B cell (primary cell): ENCODE data around the gene FYN. TPM values are rescaled to one million over a fixed set of nuclear protein-coding genes. Genes with fewer than 3 reads are reported as not detected.

Experiments used
- ATAC-seq: fragments of 200-7000 bp; cut with Tn5 transposase; one replicate; pipeline ENCODE4 v1.10.0; 2021; ENCODE audit warnings: low read depth, mild to moderate bottlenecking, moderate number of reproducible peaks, moderate library complexity
- CTCF ChIA-PET: fragments of 350-600 bp; sonication (Branson Sonifier 250); formaldehyde crosslinking; loops from one replicate; lab custom pipeline; 2021; ENCODE audit warnings: antibody characterized with exemption, inconsistent platforms; lab: Charles Lee
- POLR2A ChIA-PET: fragments of 350-600 bp; sonication (Branson Sonifier 250); formaldehyde crosslinking; loops from one replicate; lab custom pipeline; 2021; ENCODE audit warnings: antibody characterized with exemption; lab: Charles Lee
- DNase-seq: peaks from one replicate; pipeline ENCODE4 v3.0.0; 2013
- H2AFZ ChIP-seq: 2 replicates; pipeline ENCODE4 v1.6.1; 2012; ENCODE audit warnings: mild to moderate bottlenecking, low read depth, low read length; ENCODE audit not compliant: insufficient read depth, poor library complexity, severe bottlenecking
- H3K27ac ChIP-seq, 2 donors: 1 replicate in 1 of 2; 2 replicates in 1 of 2; pipeline ENCODE4 v1.5.1; 2012 to 2013; ENCODE audit warnings: low read length in 2 of 2, mild to moderate bottlenecking in 2 of 2, moderate library complexity in 1 of 2
- H3K27me3 ChIP-seq, 4 experiments: fragments of 200-600 bp in 1 of 4; sonication (generic) in 1 of 4; replicated peaks in 1 of 4; 1 replicate in 2 of 4; 2 replicates in 2 of 4; pipeline versions ENCODE4 v1.6.1 to v1.7.0; 2013 to 2016; ENCODE audit warnings: low read length in 3 of 4, mild to moderate bottlenecking in 2 of 4, mixed read lengths in 1 of 4, moderate library complexity in 1 of 4; ENCODE audit not compliant: insufficient read depth in 4 of 4, control insufficient read depth in 3 of 4; ENCODE audit errors: control extremely low read depth in 1 of 4
- H3K36me3 ChIP-seq, 2 experiments: replicated peaks in 1 of 2; 1 replicate in 1 of 2; 2 replicates in 1 of 2; pipeline versions ENCODE4 v1.6.1 to v1.7.1; 2013; ENCODE audit warnings: low read length in 1 of 2; ENCODE audit not compliant: insufficient read depth in 2 of 2, control insufficient read depth in 1 of 2; ENCODE audit errors: control extremely low read depth in 1 of 2, extremely low read depth in 1 of 2
- H3K4me1 ChIP-seq, 2 donors: fragments of 200-600 bp in 1 of 2; sonication (generic) in 1 of 2; 1 replicate in 1 of 2; 2 replicates in 1 of 2; pipeline versions ENCODE4 v1.5.1 to v1.6.1; 2013 to 2017; ENCODE audit warnings: low read length in 2 of 2; ENCODE audit not compliant: control insufficient read depth in 2 of 2, insufficient read depth in 2 of 2
- H3K4me2 ChIP-seq: replicated peaks from 2 replicates; pipeline ENCODE3; 2012; ENCODE audit warnings: mild to moderate bottlenecking, low read depth, low read length; ENCODE audit not compliant: poor library complexity, severe bottlenecking
- H3K4me3 ChIP-seq, 5 experiments: fragments of 200-600 bp in 1 of 5; sonication (generic) in 1 of 5; 1 replicate in 3 of 5; 2 replicates in 2 of 5; pipeline versions ENCODE4 v1.5.1 to v1.7.0; 2011 to 2016; ENCODE audit warnings: low read length in 4 of 5, mild to moderate bottlenecking in 4 of 5, low read depth in 2 of 5, control low read depth in 1 of 5, moderate library complexity in 1 of 5; ENCODE audit not compliant: insufficient read depth in 1 of 5; ENCODE audit errors: control extremely low read depth in 1 of 5, extremely low read depth in 1 of 5
- H3K79me2 ChIP-seq: fragments of 200-600 bp; sonication (generic); one replicate; pipeline ENCODE4 v1.6.0; 2016; ENCODE audit warnings: low read length; ENCODE audit not compliant: control insufficient read depth, insufficient read depth
- H3K9ac ChIP-seq: fragments of 200-600 bp; sonication (generic); 2 replicates; pipeline ENCODE4 v1.6.1; 2017; ENCODE audit warnings: mild to moderate bottlenecking, low read length, moderate library complexity
- H3K9me3 ChIP-seq, 3 donors: one replicate each; pipeline versions ENCODE4 v1.6.1 to v1.7.1; 2013; ENCODE audit warnings: low read length in 2 of 3; ENCODE audit not compliant: control insufficient read depth in 2 of 3, insufficient read depth in 1 of 3; ENCODE audit errors: control extremely low read depth in 1 of 3
- H4K20me1 ChIP-seq: 2 replicates; pipeline ENCODE4 v1.6.0; 2012; ENCODE audit warnings: mild to moderate bottlenecking, low read length; ENCODE audit not compliant: insufficient read depth, control insufficient read depth, poor library complexity, severe bottlenecking
- H3K27ac Mint-ChIP-seq: one replicate; pipeline ENCODE4 v1.8.0; 2021; ENCODE audit warnings: mixed read lengths
- H3K27me3 Mint-ChIP-seq: one replicate; pipeline ENCODE4 v1.8.0; 2021; ENCODE audit warnings: mixed read lengths
- H3K4me1 Mint-ChIP-seq: one replicate; pipeline ENCODE4 v1.8.0; 2021; ENCODE audit warnings: mixed read lengths
- H3K4me3 Mint-ChIP-seq: one replicate; pipeline ENCODE4 v1.8.0; 2021; ENCODE audit warnings: mixed read lengths
- H3K9me3 Mint-ChIP-seq: one replicate; pipeline ENCODE4 v1.8.0; 2022; ENCODE audit warnings: mixed read lengths; ENCODE audit not compliant: insufficient read depth
- EZH2 ChIP-seq: IDR thresholded peaks from 2 replicates; pipeline ENCODE4 v1.6.1; 2012; ENCODE audit warnings: borderline replicate concordance, low read depth, mild to moderate bottlenecking, moderate library complexity, low read length; ENCODE audit not compliant: insufficient read depth, poor library complexity, severe bottlenecking
- WGBS: methylation state at CpG from one replicate; pipeline ENCODE4 v1.1.5; 2013; ENCODE audit warnings: missing lambda C conversion rate; ENCODE audit not compliant: insufficient coverage; 5-methylcytosine and 5-hydroxymethylcytosine counted together
- intact Hi-C: fragments of 100-400 bp; cut with micrococcal nuclease; formaldehyde crosslinking; loops from one replicate; pipeline ENCODE4 v1.10.0; 2022
- polyA plus RNA-seq: library from polyadenylated mRNA; depleted of rRNA; stranded (reverse); fragments of >200 nt; gene quantifications from 2 replicates; pipeline ENCODE4 v1.2.3, GENCODE V29; 2012
- total RNA-seq, 2 donors: library from RNA; stranded (reverse); fragments of 120-200 nt in 1 of 2; gene quantifications; 1 replicate in 1 of 2; 2 replicates in 1 of 2; pipeline versions ENCODE4 v1.2.3 to v1.2.4, GENCODE V29; 2013 to 2022
- TF ChIP-seq, protein P1 (sequence below): fragments of 200-600 bp; IDR thresholded peaks from one replicate; pipeline ENCODE4 v1.8.0; 2022; ENCODE audit warnings: antibody characterized with exemption, mild to moderate bottlenecking

Gene FYN
- total and polyA plus RNA-seq, 2 donors (not counting 1 experiment from before 2014, with no cell fraction given) = 54.1 to 94.0 TPM

- no peak overlapping the region for H3K27ac ChIP-seq
- Mint-ChIP-seq H3K27ac (no peak overlapping the region), H3K27me3 (no peaks in the 10 kb centered on the region), H3K4me3 (no peak overlapping the region), H3K9me3 (no peaks in the 10 kb centered on the region), H3K4me1 (no peaks in the 10 kb centered on the region)
- TF ChIP-seq EZH2 = no peak
- TF ChIP-seq, protein P1, sequence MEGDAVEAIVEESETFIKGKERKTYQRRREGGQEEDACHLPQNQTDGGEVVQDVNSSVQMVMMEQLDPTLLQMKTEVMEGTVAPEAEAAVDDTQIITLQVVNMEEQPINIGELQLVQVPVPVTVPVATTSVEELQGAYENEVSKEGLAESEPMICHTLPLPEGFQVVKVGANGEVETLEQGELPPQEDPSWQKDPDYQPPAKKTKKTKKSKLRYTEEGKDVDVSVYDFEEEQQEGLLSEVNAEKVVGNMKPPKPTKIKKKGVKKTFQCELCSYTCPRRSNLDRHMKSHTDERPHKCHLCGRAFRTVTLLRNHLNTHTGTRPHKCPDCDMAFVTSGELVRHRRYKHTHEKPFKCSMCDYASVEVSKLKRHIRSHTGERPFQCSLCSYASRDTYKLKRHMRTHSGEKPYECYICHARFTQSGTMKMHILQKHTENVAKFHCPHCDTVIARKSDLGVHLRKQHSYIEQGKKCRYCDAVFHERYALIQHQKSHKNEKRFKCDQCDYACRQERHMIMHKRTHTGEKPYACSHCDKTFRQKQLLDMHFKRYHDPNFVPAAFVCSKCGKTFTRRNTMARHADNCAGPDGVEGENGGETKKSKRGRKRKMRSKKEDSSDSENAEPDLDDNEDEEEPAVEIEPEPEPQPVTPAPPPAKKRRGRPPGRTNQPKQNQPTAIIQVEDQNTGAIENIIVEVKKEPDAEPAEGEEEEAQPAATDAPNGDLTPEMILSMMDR = no peak
- H3K9me3 ChIP-seq = no peaks in the 10 kb centered on the region
- no peaks in the 10 kb centered on the region for H3K27me3 ChIP-seq
- ATAC-seq = no peak
- no peak for DNase-seq
- H4K20me1 ChIP-seq = no peaks in the 10 kb centered on the region
- peaks cover 0 to 24% of the 10 kb centered on the region in 2 experiments for H3K36me3 ChIP-seq
- peaks cover 3 to 5% of the 10 kb centered on the region in 2 donors for H3K4me1 ChIP-seq
- H3K9ac ChIP-seq = no peak overlapping the region
- CTCF ChIA-PET = interaction anchor here (1.6 to 2.7 kb wide), 2 partner anchors 284 to 295 kb away, joined by 3 to 14 read pairs; no protein-coding TSS in a partner anchor
- no peaks in the 10 kb centered on the region for H3K79me2 ChIP-seq
- H3K4me2 ChIP-seq = no peak overlapping the region
- no peak overlapping the region for H2AFZ ChIP-seq
- POLR2A ChIA-PET = no interaction called here
- intact Hi-C loops = no loop called here
- WGBS = 92% methylated on average over 2 of the region's 2 CpGs
- H3K4me3 ChIP-seq = no peak overlapping the region
These were observed 160.0 kb downstream of the FYN start for GRCh38 chr6:111713236-111713635.

DNA sequence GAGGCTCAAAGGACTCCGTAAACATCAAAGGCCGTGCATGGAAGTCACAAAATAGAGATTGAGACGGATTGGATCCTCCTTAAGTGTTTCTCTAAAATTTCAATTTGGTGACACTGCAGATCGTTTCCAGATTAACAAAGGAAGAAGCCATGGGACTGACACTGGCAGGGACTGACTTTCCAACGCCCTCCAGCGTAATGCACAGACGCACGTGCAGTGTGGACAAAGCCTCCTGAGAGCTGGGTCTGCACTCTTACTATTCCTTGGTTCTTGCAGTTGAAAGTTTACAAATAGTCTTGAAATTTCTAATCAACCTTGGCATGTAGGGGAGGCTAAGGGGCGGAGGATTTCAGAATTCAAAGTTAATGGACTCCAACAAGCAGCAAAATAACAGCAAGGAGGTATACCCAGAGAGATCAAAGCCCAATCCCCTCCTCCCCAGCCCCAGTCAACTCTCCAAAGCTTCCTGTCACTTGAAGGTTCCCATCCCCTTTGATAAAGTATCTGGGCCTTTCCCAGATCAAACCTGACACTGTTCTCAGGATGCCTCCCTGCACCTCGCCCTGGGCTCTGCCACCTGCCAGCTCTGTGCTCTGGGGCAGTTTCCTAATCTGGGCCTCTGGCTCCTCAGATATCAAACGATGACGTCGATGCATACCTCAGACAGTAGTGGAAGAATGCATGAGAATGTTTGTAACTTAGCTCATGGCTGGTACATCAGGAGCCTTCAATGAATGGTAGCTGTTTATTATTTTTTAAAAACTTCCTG lies 161.1 kb downstream of the FYN start:
- Mint-ChIP-seq H3K27me3 (no peaks in the 10 kb centered on the region), H3K27ac (no peak overlapping the region), H3K9me3 (no peaks in the 10 kb centered on the region), H3K4me1 (no peaks in the 10 kb centered on the region), H3K4me3 (no peak overlapping the region)
- Histone ChIP-seq H3K27me3 (no peaks in the 10 kb centered on the region), H3K27ac (no peak overlapping the region), H3K4me2 (no peak overlapping the region), H3K79me2 (no peaks in the 10 kb centered on the region), H2AFZ (no peak overlapping the region), H3K4me1 (peaks cover 3 to 5% of the 10 kb centered on the region in 2 donors), H3K9ac (no peak overlapping the region), H3K4me3 (no peak overlapping the region), H4K20me1 (no peaks in the 10 kb centered on the region), H3K9me3 (no peaks in the 10 kb centered on the region), H3K36me3 (peaks cover 0 to 17% of the 10 kb centered on the region in 2 experiments)
- intact Hi-C loops = no loop called here
- no peak for ATAC-seq
- CTCF ChIA-PET = interaction anchor here (0.8 to 2.7 kb wide), 5 partner anchors 10 to 375 kb away, joined by 3 to 14 read pairs (median 3); no protein-coding TSS in a partner anchor
- no peak for DNase-seq
- TF ChIP-seq, protein P1 = no peak
- no peak for TF ChIP-seq EZH2
- 98% methylated on average over 11 of the region's 13 CpGs for WGBS
- POLR2A ChIA-PET = no interaction called here
